HepG2 (cell line): ENCODE results near the gene PACRGL. TPM values are rescaled to one million over a fixed set of nuclear protein-coding genes. Genes with fewer than 3 reads are reported as not detected.

ENCODE experiments used
- CREBL2 ChIP-seq: sonication (generic); formaldehyde crosslinking; IDR thresholded peaks from 2 replicates; pipeline ENCODE4 v1.8.1; 2023; ENCODE audit warnings: missing genetic modification reagents, mild to moderate bottlenecking, borderline replicate concordance
- MED13 ChIP-seq: sonication (generic); formaldehyde crosslinking; IDR thresholded peaks from 2 replicates; pipeline ENCODE4 v1.5.0; 2020; ENCODE audit warnings: missing genetic modification reagents
- NFAT5 ChIP-seq: sonication (generic); formaldehyde crosslinking; IDR thresholded peaks from 2 replicates; pipeline ENCODE4 v1.4.0; 2020; ENCODE audit warnings: missing genetic modification reagents
- ZNF367 ChIP-seq: sonication (generic); formaldehyde crosslinking; IDR thresholded peaks from 2 replicates; pipeline ENCODE4 v1.4.0; 2020; ENCODE audit warnings: missing genetic modification reagents, borderline replicate concordance
- ZXDC ChIP-seq: sonication (generic); formaldehyde crosslinking; IDR thresholded peaks from 2 replicates; pipeline ENCODE4 v1.5.0; 2020; ENCODE audit warnings: mild to moderate bottlenecking, missing genetic modification reagents
- polyA plus RNA-seq, 8 experiments: library from polyadenylated mRNA; depleted of rRNA in 3 of 8; stranded (reverse) in 7 of 8; unstranded in 1 of 8; fragments of >200 nt; fragmentation: Illumina TruSeq in 4 of 8; extraction: Trizol in 4 of 8; gene quantifications; 2 replicates each; pipeline versions ENCODE4 v1.2.1 to v1.2.3, GENCODE V29; 2011 to 2016; ENCODE audit warnings: low read depth in 4 of 8, missing spikeins in 1 of 8, mixed read lengths in 1 of 8; ENCODE audit not compliant: insufficient read depth in 1 of 8
- total RNA-seq, 5 experiments: library from RNA; depleted of rRNA; stranded (reverse); fragments of >200 nt; fragmentation: Illumina TruSeq; extraction: Trizol; gene quantifications; 2 replicates each; pipeline ENCODE4 v1.2.3, GENCODE V29; 2016; ENCODE audit warnings: low read depth in 1 of 5

PACRGL gene
- total and polyA plus RNA-seq, 2 of the 13 experiments (the other 11 are each of a cell fraction or from before 2014, with no cell fraction given) = 5.8 to 15.1 TPM

GRCh38 chr4:20754036-20754435 is 53.8 kb downstream of the PACRGL start (continued):
- no peak for TF ChIP-seq NFAT5
- TF ChIP-seq MED13 (CRISPR knock-in tag) = no peak
- TF ChIP-seq ZXDC (CRISPR knock-in tag) = no peak
- TF ChIP-seq CREBL2 (CRISPR knock-in tag) = no peak
- no peak for TF ChIP-seq ZNF367 (CRISPR knock-in tag)
